ENCODE data around the gene GOLGA8K.
"Not testable (repeated sequence)": the region's sequence is repeated elsewhere in the genome, so short reads cannot be mapped to it uniquely, and the experiment has no call there.

GRCh38 chr15:32394745-32395144 is 8.3 kb downstream of the GOLGA8K start:
- not testable (repeated sequence) for TF ChIP-seq CTCF, POLR2A (IDR thresholded peaks at IDR 0.05)
